CD4-positive, alpha-beta T cell treated with Interleukin-10 for 1 hour (primary cell): ENCODE results near the gene H19.

Experiments used
- DNase-seq: peaks from one replicate; pipeline ENCODE4 v3.0.0-alpha.2; 2020

H19 gene

GRCh38 chr11:1982873-1983600 lies 14.6 kb downstream of the H19 start:
- DNase-seq, result no peak

- no peak for DNase-seq
These were observed 18.0 kb downstream of the H19 start for GRCh38 chr11:1979607-1980006.

DNA sequence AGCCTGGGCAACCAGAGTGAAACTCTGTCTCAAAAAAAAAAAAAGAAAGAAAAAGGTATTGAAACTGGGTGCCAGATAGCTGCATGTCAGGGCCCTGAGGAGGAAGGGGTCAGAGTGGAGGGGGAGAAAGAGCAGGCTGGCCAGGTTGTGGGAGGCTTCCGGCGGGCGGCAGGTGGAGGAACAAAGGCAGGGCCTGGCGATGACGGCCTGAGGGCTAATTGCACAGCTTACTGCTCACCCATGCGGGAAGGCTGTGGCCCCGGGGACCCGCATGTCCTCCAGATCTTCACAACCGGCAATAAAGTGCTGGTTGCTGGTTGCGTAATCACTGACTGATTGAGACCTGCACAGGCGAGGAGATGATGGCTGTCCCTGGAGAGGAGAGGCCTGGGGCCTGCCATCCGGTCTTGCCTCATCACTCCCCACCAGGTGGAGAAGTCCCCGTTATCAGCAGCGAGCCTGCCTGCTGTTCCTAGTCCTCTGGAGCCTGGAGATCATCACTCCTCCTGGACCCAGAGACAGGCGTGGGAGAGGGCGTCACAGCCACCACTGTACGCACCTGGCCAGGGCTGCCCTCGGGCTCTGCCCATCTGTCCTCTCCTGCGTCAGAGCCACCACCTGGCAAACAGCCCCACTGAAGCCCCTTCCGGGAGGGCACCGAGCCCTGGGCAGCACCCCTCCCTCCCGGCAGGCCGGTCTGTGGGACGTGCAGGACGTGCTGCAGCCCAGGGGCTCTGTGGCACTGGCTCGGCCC lies 18.7 kb downstream of the H19 start:
- DNase-seq, result no peak

GRCh38 chr11:1975185-1975584 lies 22.5 kb downstream of the H19 start:
- no peak for DNase-seq

GRCh38 chr11:1970956-1971355 lies 26.7 kb downstream of the H19 start:
- no peak for DNase-seq

DNA sequence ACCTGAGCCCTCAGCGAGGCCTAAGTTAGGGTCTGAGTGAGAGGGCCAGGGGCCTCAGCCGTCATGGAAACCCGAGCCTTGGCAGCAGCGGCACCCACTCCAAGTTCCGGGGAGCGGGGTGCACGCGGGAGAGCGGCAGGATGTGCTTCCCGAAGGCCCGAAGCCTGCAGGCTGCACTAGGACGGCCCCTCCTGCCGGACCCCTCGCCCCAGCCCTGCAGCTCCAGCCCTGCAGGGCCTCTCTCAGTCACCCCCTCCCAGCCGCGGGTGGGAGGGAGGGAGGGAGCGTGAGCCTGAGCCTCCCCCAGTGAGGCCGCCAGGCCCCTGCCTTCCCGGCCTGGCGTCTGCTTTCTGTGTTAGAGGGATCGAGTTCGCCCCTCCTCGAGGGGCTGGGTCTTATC lies 27.9 kb downstream of the H19 start:
- no peak for DNase-seq

GRCh38 chr11:1969035-1969434 lies 28.6 kb downstream of the H19 start:
- DNase-seq, result no peak

- DNase-seq, result no peak
These were observed 29.1 kb downstream of the H19 start for GRCh38 chr11:1968454-1969002.

DNA sequence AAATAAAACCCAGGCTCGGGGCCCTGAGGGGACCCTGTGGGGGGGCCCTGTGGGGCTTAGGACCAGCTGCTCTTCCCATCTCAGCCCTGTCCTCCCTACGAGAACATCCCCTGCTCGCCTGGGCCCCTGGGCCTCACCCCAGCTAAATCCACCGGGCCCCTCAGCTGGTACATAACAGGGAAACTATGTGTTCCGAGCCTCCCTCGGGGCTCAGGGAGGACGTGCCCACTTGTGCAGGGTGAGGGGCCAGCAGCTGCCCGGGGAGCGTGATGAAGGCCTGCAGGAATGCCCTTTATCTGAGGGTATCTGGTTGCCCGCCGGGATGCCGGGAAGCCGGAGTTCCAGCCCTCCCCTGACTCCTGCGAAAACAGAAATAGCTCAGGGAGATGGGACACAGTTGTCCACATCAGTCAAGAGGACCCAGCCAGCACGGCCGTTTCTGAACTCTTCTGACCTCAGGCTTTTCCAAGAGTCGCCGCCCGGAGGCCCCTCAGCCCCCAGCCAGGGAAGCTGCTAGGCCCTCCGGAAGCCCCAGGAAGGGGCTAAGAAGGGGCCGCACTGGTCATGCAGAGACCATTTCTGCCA lies 29.9 kb downstream of the H19 start:
- no peak for DNase-seq

DNA sequence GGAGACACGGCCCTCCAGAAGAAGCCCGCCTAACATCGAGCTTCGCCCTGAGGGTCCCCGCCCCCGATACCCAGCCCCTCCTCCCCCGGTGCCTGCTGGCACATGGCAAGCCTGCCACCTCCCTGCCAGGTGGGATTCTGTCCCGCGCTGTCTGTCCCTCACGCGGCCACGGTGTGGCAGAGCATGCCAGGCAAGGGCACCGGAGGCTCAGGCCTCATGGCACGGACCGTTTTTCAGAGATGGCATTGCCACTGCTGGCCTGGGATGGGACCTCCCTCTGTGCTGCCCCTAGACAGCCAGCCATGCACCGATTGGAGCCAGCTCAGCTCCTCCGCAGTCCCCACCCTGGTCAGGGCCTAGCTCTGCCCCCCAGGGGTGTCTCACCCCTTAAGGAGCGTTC lies 31.1 kb downstream of the H19 start:
- DNase-seq, result no peak

DNA sequence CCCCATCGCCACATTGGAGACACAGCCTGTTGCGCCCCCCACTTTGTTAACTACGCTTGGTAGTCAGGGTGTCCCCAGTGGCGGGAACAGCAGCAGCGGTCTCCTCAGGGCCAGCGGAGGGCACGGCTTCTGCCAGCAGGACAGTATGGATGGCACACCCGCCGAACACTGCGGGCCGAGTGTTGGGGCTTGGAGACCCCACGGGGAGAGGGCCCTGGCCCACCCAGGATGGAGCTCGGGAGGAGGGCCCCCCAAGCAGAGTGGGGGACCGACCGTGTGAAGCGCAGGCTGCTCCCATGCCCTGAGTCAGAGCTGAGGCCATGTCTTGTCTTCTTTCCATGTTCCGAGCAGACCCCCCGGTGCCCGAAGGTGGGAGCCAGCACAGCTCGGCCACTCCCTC lies 32.7 kb downstream of the H19 start:
- no peak for DNase-seq

DNA sequence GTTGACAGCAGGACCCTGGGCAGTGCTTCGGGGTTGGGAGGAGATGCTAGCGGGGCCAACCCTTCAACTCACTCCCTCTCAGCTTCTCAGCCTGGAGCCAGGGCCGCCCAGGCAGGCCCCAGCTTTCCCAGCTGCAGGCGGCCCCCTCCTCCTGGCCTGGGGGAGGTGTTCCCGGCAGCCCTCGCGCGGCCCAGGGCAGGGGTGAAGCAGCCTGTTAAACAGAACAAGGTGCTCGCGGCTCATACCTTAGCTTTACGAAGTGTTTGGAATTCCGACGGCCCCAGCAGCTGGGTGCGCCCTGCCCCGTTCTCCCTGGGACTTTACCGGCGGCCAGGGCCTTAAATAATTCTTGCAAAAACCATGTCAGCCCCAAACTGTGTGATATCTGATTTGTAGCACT lies 33.3 kb downstream of the H19 start:
- DNase-seq, result no peak

DNA sequence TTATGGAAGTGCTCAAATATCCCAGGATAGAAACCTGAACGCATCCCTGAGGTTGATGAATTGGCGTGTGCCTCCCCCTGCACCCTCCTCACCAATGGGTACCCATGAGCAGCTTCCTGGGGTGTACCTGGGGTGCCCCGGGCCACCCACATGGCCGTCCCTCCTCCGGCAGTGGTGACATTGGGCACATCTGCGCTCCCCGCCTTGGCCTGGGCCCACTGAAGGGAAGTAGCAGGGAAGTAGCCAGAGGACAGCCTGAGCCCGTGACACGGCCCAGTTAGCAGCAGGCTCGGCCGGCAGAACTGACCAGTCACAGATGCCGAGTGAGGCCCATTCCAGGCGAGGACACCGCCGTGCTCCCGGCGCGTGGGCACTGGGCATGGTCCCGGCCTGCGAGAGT lies 33.8 kb downstream of the H19 start:
- no peak for DNase-seq

DNA sequence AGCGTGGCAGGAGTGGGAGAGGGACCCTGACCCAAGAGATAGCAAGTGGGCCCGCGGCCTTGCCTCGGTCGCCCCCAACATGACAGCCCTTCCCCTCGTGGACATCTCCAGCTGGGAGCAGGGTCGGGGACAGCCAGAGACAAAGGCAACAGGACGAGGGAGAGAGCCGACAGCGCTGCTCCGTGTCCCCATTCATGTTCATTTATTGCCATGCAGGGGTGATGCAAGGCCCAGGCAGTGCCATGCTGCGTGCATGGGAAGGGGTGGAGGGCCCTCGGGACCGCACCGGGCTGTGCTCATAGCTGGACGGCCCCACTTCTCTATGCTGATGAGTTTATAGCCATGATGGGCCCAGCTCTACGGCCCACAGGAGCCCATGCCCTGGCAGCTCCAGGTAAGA lies 37.9 kb downstream of the H19 start:
- DNase-seq, result no peak

DNA sequence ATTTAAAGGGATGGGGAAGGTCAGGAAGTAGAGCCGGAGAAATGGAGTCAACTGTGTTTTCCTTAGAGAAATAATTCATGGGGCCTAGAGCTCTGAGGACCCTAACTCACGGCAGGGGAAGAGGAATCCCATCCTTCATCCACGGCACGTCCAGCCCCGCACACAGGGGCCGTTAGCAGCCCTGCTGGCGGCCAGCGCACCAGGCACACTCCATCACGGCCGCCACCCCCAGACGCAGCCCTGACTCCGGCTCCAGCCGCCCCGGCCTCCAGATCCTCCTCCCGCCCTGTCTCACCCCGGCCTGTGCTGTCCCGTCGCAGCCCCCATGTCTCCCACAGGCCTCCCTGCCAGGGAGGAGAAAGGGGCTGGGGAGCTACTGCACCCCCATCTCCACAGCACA lies 39.3 kb downstream of the H19 start:
- no peak for DNase-seq

- DNase-seq, result peak; percentile 25
These were observed 44.0 kb downstream of the H19 start for GRCh38 chr11:1953489-1954266.

- DNase-seq, result no peak
These were observed 44.7 kb downstream of the H19 start for GRCh38 chr11:1952806-1953482.

GRCh38 chr11:1949922-1950321 lies 47.7 kb downstream of the H19 start:
- DNase-seq, result no peak

DNA sequence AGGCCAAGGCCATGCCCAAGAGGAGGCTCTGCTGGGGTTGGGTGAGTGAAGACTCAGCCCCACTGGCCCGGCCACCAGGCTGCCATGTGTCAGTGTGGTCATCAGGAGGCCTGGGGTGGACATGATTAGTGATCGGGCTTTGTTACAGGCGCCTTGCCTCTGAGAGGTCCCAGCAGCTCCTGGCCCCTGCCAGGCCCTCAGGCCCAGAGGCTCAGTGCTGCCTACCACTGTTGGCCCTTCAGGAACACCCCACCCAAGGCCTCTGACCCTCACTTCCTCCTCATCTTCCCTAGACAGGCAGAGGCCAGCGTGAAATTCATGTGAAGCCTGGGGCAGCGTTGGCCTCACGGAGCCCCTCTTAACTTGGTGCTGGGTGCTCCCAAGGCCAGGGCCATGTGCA lies 48.3 kb downstream of the H19 start:
- no peak for DNase-seq

DNA sequence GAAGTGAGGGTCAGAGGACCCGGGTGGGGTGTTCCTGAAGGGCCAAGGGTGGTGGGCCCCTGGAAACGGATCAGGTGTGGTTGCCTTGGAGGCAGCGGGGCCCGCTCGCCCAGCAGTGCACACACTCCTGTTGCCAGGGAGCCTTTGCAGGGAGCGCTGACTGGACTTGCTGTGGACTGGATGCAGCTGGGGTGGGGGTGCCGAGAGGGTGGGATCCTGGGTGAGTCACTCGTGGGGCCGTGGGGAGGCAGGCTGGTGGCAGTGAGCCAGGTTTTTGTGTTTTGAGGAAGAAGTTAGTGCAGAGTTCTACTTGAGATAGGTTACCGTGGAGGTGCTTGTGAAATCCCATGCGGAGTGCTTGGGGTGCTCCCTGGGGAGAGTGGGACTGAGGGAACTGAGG lies 49.3 kb downstream of the H19 start:
- no peak for DNase-seq

- no peak for DNase-seq
These were observed 49.9 kb downstream of the H19 start for GRCh38 chr11:1947592-1948237.
